Astrocyte (in vitro differentiated cells and primary cell): ENCODE measurements around the gene BHLHE23.

ENCODE experiments used
- EZH2 ChIP-seq: IDR thresholded peaks from 2 replicates; pipeline ENCODE4 v1.6.1; 2012; ENCODE audit warnings: mild to moderate bottlenecking, low read length, inconsistent platforms; ENCODE audit not compliant: insufficient read depth
- TF ChIP-seq, protein P1 (sequence below): IDR thresholded peaks from 2 replicates; pipeline ENCODE4 v1.5.1; 2011; ENCODE audit warnings: low read depth, mild to moderate bottlenecking, inconsistent platforms, low read length, moderate library complexity; ENCODE audit not compliant: insufficient read depth

DNA sequence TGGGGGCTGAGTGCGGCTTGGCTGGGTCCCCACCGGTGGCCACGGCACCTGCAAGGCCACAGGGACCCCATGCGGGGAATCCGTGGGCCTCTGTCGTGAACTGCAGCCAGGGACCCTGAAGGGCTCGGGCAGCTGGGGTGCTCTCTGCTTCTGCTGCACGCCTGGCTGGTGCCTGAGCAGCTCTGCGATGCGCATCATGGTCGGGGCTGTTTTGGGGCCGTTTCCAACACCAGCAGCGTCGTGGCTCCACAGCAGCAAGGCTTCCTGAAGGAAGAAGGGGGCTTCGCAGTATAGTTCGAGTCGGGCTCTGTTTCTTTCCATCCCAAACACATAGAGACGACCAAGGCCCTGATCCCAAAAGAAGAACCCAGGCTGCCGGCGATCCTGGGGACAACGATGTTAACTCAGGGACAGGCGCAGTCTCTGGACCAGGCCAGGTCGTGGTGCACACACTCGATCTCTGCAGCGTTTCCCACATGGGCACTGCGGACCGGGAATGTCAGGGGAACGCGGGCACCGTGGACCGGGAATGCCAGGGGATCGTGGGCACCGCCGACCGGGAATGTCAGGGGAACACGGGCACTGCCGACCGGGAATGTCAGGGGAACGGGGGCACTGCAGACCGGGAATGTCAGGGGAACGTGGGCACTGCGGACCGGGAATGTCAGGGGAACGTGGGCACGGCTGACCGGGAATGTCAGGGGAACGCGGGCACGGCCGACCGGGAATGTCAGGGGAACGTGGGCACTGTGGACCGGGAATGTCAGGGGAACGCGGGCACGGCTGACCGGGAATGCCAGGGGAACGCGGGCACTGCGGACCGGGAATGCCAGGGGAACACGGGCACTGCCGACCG, 36.8 kb upstream of the BHLHE23 start:
- no peak for TF ChIP-seq EZH2
- TF ChIP-seq, protein P1, sequence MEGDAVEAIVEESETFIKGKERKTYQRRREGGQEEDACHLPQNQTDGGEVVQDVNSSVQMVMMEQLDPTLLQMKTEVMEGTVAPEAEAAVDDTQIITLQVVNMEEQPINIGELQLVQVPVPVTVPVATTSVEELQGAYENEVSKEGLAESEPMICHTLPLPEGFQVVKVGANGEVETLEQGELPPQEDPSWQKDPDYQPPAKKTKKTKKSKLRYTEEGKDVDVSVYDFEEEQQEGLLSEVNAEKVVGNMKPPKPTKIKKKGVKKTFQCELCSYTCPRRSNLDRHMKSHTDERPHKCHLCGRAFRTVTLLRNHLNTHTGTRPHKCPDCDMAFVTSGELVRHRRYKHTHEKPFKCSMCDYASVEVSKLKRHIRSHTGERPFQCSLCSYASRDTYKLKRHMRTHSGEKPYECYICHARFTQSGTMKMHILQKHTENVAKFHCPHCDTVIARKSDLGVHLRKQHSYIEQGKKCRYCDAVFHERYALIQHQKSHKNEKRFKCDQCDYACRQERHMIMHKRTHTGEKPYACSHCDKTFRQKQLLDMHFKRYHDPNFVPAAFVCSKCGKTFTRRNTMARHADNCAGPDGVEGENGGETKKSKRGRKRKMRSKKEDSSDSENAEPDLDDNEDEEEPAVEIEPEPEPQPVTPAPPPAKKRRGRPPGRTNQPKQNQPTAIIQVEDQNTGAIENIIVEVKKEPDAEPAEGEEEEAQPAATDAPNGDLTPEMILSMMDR, result no peak
